Smooth muscle cell (in vitro differentiated cells): ENCODE measurements around the gene GABPA. TPM values are rescaled to one million over a fixed set of nuclear protein-coding genes. Genes with fewer than 3 reads are reported as not detected.
"Not testable (repeated sequence)": the region's sequence is repeated elsewhere in the genome, so short reads cannot be mapped to it uniquely, and the experiment has no call there.

Experiments
- DNase-seq: peaks from one replicate; lab custom pipeline; 2025; ENCODE audit not compliant: unreplicated experiment; lab: John Stamatoyannopoulos, UW
- H2AFZ ChIP-seq: fragments of 200-600 bp; sonication (generic); 2 replicates; pipeline ENCODE4 v1.6.0; 2016; ENCODE audit warnings: antibody characterized with exemption, low read depth, mild to moderate bottlenecking
- H3F3A ChIP-seq: fragments of 200-600 bp; sonication (generic); 2 replicates; pipeline ENCODE4 v1.6.0; 2017; ENCODE audit warnings: antibody characterized with exemption, low read depth
- H3K27ac ChIP-seq: fragments of 200-600 bp; sonication (generic); 2 replicates; pipeline ENCODE4 v1.5.1; 2016; ENCODE audit warnings: low read depth, mild to moderate bottlenecking
- H3K27me3 ChIP-seq: fragments of 200-600 bp; sonication (generic); 2 replicates; pipeline ENCODE4 v1.6.1; 2016; ENCODE audit warnings: low read depth, mild to moderate bottlenecking
- H3K36me3 ChIP-seq: fragments of 200-600 bp; sonication (generic); 2 replicates; pipeline ENCODE4 v1.5.1; 2016; ENCODE audit warnings: low read depth
- H3K4me1 ChIP-seq: fragments of 200-600 bp; sonication (generic); 2 replicates; pipeline ENCODE4 v1.5.1; 2016; ENCODE audit warnings: low read depth
- H3K4me2 ChIP-seq: fragments of 200-600 bp; sonication (generic); 2 replicates; pipeline ENCODE4 v1.6.0; 2016; ENCODE audit warnings: mild to moderate bottlenecking
- H3K4me3 ChIP-seq: fragments of 200-600 bp; sonication (generic); 2 replicates; pipeline ENCODE4 v1.5.1; 2016; ENCODE audit warnings: mild to moderate bottlenecking
- H3K79me2 ChIP-seq: fragments of 200-600 bp; sonication (generic); 2 replicates; pipeline ENCODE4 v1.6.0; 2016; ENCODE audit warnings: low read depth, mild to moderate bottlenecking
- H3K9ac ChIP-seq: fragments of 200-600 bp; sonication (generic); 2 replicates; pipeline ENCODE4 v1.6.0; 2016; ENCODE audit warnings: low read depth
- H3K9me3 ChIP-seq: fragments of 200-600 bp; sonication (generic); replicated peaks from 2 replicates; pipeline ENCODE4 v1.5.1; 2016; ENCODE audit warnings: low read depth
- H4K20me1 ChIP-seq: fragments of 200-600 bp; sonication (generic); 2 replicates; pipeline ENCODE4 v1.6.0; 2016; ENCODE audit warnings: low read depth
- CTCF ChIP-seq: fragments of 200-600 bp; sonication (generic); IDR thresholded peaks from 2 replicates; pipeline ENCODE4 v1.5.1; 2017; ENCODE audit warnings: borderline replicate concordance, mild to moderate bottlenecking, antibody characterized with exemption; ENCODE audit not compliant: insufficient read depth, poor library complexity, severe bottlenecking
- WGBS: methylation state at CpG from one replicate; pipeline ENCODE4 v1.1.7; 2016; ENCODE audit warnings: low lambda C conversion rate; 5-methylcytosine and 5-hydroxymethylcytosine counted together
- polyA plus RNA-seq: library from polyadenylated mRNA; unstranded; fragments of >200 nt; fragmentation: Nextera tagmentation; extraction: Ambion mirVana; gene quantifications from 2 replicates; pipeline ENCODE4 v1.2.1, GENCODE V29; 2016
- total RNA-seq: library from RNA; depleted of rRNA; stranded (reverse); fragments of >200 nt; gene quantifications from 2 replicates; pipeline ENCODE4 v1.2.3, GENCODE V29; 2014

The GABPA gene
- total and polyA plus RNA-seq, 2 experiments from 2014 or later = 11.4 to 35.1 TPM

GRCh38 chr21:25772686-25773085, 37.9 kb downstream of the GABPA start:
- Histone ChIP-seq H3K36me3 (no peaks in the 10 kb centered on the region), H3F3A (no peaks in the 10 kb centered on the region), H3K79me2 (no peaks in the 10 kb centered on the region), H3K27ac (no peak overlapping the region), H2AFZ (no peak overlapping the region), H3K9ac (no peak overlapping the region), H3K27me3 (no peaks in the 10 kb centered on the region), H4K20me1 (no peaks in the 10 kb centered on the region), H3K4me1 (peaks cover 3% of the 10 kb centered on the region), H3K4me2 (no peak overlapping the region), H3K4me3 (no peak overlapping the region), H3K9me3 (no peaks in the 10 kb centered on the region)
- WGBS = 82% methylated on average over 2 of the region's 2 CpGs
- TF ChIP-seq CTCF = no peak
- DNase-seq = no peak

GRCh38 chr21:25776440-25776839, 41.7 kb downstream of the GABPA start:
- Histone ChIP-seq H3K27me3 (no peaks in the 10 kb centered on the region), H2AFZ (no peak overlapping the region), H3K9me3 (no peaks in the 10 kb centered on the region), H3K36me3 (no peaks in the 10 kb centered on the region), H3K79me2 (no peaks in the 10 kb centered on the region), H3K27ac (no peak overlapping the region), H3K4me1 (no peaks in the 10 kb centered on the region), H3F3A (no peaks in the 10 kb centered on the region), H3K4me3 (no peak overlapping the region), H4K20me1 (no peaks in the 10 kb centered on the region), H3K9ac (no peak overlapping the region), H3K4me2 (no peak overlapping the region)
- WGBS = 90% methylated on average over 4 of the region's 4 CpGs
- TF ChIP-seq CTCF = no peak
- no peak for DNase-seq

DNA sequence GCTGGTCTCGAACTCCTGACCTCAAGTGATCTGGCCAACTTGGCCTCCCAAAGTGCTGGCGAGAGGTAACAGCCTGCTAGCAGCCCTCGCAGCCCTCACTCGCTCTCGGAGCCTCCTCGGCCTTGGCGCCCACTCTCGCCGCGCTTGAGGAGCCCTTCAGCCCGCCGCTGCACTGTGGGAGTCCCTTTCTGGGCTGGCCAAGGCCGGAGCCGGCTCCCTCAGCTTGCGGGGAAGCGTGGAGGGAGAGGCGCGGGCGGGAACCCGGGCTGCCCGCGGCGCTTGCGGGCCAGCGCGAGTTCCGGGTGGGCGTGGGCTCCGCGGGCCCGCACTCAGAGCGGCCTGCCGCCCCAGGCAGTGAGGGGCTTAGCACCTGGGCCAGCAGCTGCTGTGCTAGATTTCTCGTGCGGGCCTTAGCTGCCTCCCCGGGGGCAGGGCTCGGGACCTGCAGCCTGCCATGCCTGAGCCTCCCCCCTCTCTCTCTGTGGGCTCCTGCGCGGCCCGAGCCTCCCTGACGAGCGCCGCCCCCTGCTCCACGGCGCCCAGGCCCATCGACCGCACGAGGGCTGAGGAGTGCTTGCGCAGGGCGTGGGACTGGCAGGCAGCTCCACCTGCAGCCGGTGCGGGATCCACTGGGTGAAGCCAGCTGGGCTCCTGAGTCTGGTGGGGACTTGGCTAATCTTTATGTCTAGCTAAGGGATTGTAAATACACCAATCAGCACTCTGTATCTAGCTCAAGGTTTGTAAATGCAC, 43.5 kb downstream of the GABPA start:
- H3K4me1 ChIP-seq, H3K36me3 ChIP-seq, H3F3A ChIP-seq, H4K20me1 ChIP-seq, H3K4me3 ChIP-seq, H3K9me3 ChIP-seq, H2AFZ ChIP-seq, H3K27ac ChIP-seq, H3K4me2 ChIP-seq, H3K9ac ChIP-seq, H3K79me2 ChIP-seq, H3K27me3 ChIP-seq, DNase-seq: not testable (repeated sequence)
- 98% methylated on average over 28 of the region's 52 CpGs for WGBS

GRCh38 chr21:25788677-25789076, 53.9 kb downstream of the GABPA start:
- no peaks in the 10 kb centered on the region for H4K20me1 ChIP-seq
- no peak overlapping the region for H3K4me2 ChIP-seq
- H3K9ac ChIP-seq = no peak overlapping the region
- H3K4me3 ChIP-seq = no peak overlapping the region
- H3K79me2 ChIP-seq = no peaks in the 10 kb centered on the region
- no peak for TF ChIP-seq CTCF
- no peaks in the 10 kb centered on the region for H3K36me3 ChIP-seq
- WGBS = 77% methylated on average over 6 of the region's 6 CpGs
- no peaks in the 10 kb centered on the region for H3K9me3 ChIP-seq
- no peak for DNase-seq
- H2AFZ ChIP-seq = no peak overlapping the region
- H3K4me1 ChIP-seq = peaks cover 4% of the 10 kb centered on the region
- H3K27ac ChIP-seq = no peak overlapping the region
- H3K27me3 ChIP-seq = no peaks in the 10 kb centered on the region
- H3F3A ChIP-seq = no peaks in the 10 kb centered on the region
